ENCODE measurements around the gene CNTN1.

DNA sequence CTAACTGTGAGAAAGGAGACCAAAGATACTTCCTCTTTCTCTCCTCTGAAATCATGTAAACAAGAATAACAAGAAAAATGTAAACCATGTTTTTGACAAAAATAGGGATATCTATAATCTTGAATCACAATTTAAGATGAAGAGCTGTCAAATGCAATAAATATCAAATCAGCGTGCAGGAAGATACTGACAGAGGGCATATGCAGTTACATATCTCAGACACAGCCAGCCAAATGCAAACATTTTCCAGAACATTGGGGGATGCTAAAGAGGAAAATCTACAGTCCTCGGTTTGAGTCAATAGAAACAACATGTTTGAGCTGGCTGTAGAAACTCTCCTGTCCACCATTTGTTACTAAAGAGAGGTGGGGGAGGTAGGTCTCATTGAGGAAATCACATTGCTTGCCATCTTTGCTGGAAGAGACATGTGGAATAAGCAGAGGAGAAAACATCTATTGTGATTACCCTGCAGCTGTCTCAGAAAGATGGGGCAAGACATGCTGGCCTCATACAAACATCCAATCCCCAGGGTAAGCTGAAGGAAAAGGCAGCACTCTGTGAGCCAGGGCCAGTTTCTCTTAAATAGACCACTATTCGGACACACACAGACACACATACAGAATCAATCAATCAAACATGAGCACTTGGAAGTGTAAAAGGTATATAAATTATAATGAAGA, 43.5 kb downstream of the CNTN1 start:
- TF ChIP-seq POLR2AphosphoS5 (IDR thresholded peaks at IDR 0.05), result no peak
- no peak for TF ChIP-seq CTCF (IDR thresholded peaks at IDR 0.05 in 8 of 11, conservative IDR thresholded peaks at IDR 0.05 in 3 of 11)
- no peak for TF ChIP-seq POLR2A (IDR thresholded peaks at IDR 0.05)
